Panc1 (cell line): Measurements from ENCODE around the gene BTK.

Source experiments
- CTCF ChIP-seq: fragments of 450-650 bp; IDR thresholded peaks from 2 replicates; pipeline ENCODE4 v1.5.1; 2017; ENCODE audit warnings: mild to moderate bottlenecking
- TCF7L2 ChIP-seq: IDR thresholded peaks from 2 replicates; pipeline ENCODE4 v1.6.1; 2011; ENCODE audit warnings: mild to moderate bottlenecking, low read depth, low read length, inconsistent platforms

GRCh38 chrX:101407748-101408531 is 21.9 kb upstream of the BTK start, which contains the start of the genes GLA and HNRNPH2:
- TF ChIP-seq TCF7L2 (peak; percentile 89), CTCF (no peak)
